ELF-1 (cell line): ENCODE measurements around the gene C14orf180.
"Not testable (repeated sequence)": the region's sequence is repeated elsewhere in the genome, so short reads cannot be mapped to it uniquely, and the experiment has no call there.

Source experiments
- DNase-seq: peaks from one replicate; pipeline ENCODE4 v3.0.0-alpha.2; 2016; ENCODE audit warnings: low read depth, low spot score

The C14orf180 gene

GRCh38 chr14:104578321-104578720, 1.2 kb upstream of the C14orf180 start:
- no peak for DNase-seq

GRCh38 chr14:104579939-104580338, 375 bp downstream of the C14orf180 start:
- not testable (repeated sequence) for DNase-seq

GRCh38 chr14:104580961-104581360, 1.4 kb downstream of the C14orf180 start:
- no peak for DNase-seq

GRCh38 chr14:104581521-104581920, 2.0 kb downstream of the C14orf180 start:
- DNase-seq: no peak

GRCh38 chr14:104582005-104582404, 2.4 kb downstream of the C14orf180 start:
- DNase-seq: no peak

- DNase-seq: peak; percentile 47
Measured at GRCh38 chr14:104582662-104583061, 3.1 kb downstream of the C14orf180 start.

- no peak for DNase-seq
Measured at GRCh38 chr14:104583424-104584306, 4.1 kb downstream of the C14orf180 start.

- DNase-seq: no peak
Measured at GRCh38 chr14:104584557-104584956, 5.0 kb downstream of the C14orf180 start.

- DNase-seq: no peak
Measured at GRCh38 chr14:104585966-104586697, 6.6 kb downstream of the C14orf180 start.

GRCh38 chr14:104586832-104587620, 7.5 kb downstream of the C14orf180 start:
- no peak for DNase-seq

GRCh38 chr14:104587641-104588040, 8.1 kb downstream of the C14orf180 start:
- no peak for DNase-seq

GRCh38 chr14:104588066-104588857, 8.7 kb downstream of the C14orf180 start:
- no peak for DNase-seq

GRCh38 chr14:104589338-104590195, 10.0 kb downstream of the C14orf180 start:
- no peak for DNase-seq

GRCh38 chr14:104590240-104590965, 10.8 kb downstream of the C14orf180 start:
- no peak for DNase-seq

GRCh38 chr14:104591031-104591430, 11.5 kb downstream of the C14orf180 start:
- no peak for DNase-seq

- no peak for DNase-seq
Measured at GRCh38 chr14:104591506-104592291, 12.1 kb downstream of the C14orf180 start.

- no peak for DNase-seq
Measured at GRCh38 chr14:104592292-104592672, 12.7 kb downstream of the C14orf180 start.

GRCh38 chr14:104592785-104593184, 13.2 kb downstream of the C14orf180 start:
- no peak for DNase-seq

- DNase-seq: no peak
Measured at GRCh38 chr14:104593241-104593701, 13.7 kb downstream of the C14orf180 start.
